ENCODE results near the gene ALKBH8. TPM values are rescaled to one million over a fixed set of nuclear protein-coding genes. Genes with fewer than 3 reads are reported as not detected.
"Not testable (repeated sequence)": the region's sequence is repeated elsewhere in the genome, so short reads cannot be mapped to it uniquely, and the experiment has no call there.

ALKBH8 gene
- total RNA-seq, 2 experiments from 2014 or later = 13.3 to 13.4 TPM

DNA sequence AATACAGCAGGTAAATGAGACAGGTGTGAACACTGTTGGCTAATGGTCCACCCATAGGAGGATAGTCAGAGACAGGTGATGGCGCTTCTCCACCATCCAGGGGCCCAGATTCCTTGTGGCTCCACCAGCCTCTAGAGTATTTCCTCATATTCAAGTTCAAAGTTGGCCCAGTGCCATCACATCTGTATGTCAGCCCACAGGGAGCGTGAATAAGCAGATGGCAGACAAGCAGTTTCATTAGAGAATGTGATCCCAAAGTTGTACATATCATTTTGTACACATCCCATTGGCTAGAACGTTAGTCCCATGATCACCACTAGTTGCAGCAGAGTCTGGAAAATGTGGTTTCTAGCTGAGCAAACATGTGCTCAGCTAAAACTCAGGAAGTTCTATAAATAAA lies 96.9 kb downstream of the ALKBH8 start:
- TF ChIP-seq CTCF (IDR thresholded peaks at IDR 0.05) = no peak
- intact Hi-C loops (cut with micrococcal nuclease) = no loop called here
- no peak for ATAC-seq
- H3K27me3 Mint-ChIP-seq = peaks cover 30% of the 10 kb centered on the region
- ChIA-PET CTCF (no interaction called here), POLR2A (interaction anchor here (0.6 kb wide), 1 partner anchor 57 kb away, joined by 3 read pairs; no protein-coding TSS in a partner anchor)
- no peaks in the 10 kb centered on the region for H3K4me1 Mint-ChIP-seq (ENCODE audit: low read depth)
- no peak for DNase-seq
- H3K4me3 Mint-ChIP-seq = no peak overlapping the region
- H3K9me3 Mint-ChIP-seq = peaks cover 3% of the 10 kb centered on the region
- H3K27ac Mint-ChIP-seq = no peak overlapping the region
- no peaks in the 10 kb centered on the region for H3K36me3 Mint-ChIP-seq (ENCODE audit: low read depth)

DNA sequence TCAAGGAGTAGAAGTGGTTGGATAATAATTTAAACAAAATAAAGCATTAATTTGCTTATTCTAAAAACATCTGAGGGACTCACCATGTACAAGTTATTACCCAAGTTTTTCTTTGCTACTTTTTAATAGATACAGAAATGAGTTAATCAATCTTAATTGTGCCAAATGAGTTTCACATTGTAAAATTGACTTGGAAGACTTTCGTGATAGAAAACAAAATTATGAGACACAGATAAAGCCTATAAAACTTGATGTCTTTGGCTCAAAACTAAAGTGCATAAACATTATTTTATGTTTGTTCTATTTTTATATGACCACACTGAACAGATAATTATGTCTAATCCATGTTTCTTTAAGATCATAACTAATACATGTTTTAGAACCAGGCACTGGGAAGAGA lies 97.8 kb downstream of the ALKBH8 start:
- no peak overlapping the region for H3K27ac Mint-ChIP-seq
- intact Hi-C loops (cut with micrococcal nuclease) = no loop called here
- peaks cover 30% of the 10 kb centered on the region for H3K27me3 Mint-ChIP-seq
- H3K4me3 Mint-ChIP-seq = no peak overlapping the region
- H3K4me1 Mint-ChIP-seq (ENCODE audit: low read depth) = no peaks in the 10 kb centered on the region
- POLR2A ChIA-PET = no interaction called here
- DNase-seq (no peak), ATAC-seq (no peak)
- no peak for TF ChIP-seq CTCF (IDR thresholded peaks at IDR 0.05)
- peaks cover 7% of the 10 kb centered on the region for H3K9me3 Mint-ChIP-seq
- H3K36me3 Mint-ChIP-seq (ENCODE audit: low read depth) = peaks cover 2% of the 10 kb centered on the region
- CTCF ChIA-PET = no interaction called here

DNA sequence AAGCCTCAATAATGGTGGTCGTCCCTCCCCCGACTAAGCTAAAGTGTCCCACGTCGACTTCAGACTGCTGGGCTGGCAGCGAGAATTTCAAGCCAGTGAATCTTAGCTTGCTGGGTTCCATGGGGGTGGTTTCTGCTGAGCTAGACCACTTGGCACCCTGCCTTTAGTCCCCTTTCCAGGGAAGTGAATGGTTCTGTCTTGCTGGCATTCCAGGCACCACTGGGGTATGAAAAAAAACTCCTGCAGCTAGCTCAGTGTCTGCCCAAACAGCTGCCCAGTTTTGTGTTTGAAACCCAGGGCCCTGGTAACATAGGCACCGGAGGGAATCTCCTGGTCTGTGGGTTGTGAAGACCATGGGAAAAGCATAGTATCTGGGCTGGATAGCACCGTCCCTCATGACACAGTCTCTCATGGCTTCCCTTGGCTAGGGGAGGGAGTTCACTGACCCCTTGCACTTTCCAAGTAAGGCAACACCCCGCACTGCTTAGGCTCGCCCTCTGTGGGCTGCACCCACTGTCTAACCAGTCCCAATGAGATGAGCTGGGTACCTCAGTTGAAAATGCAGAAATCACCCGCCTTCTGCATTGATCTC lies 99.2 kb downstream of the ALKBH8 start:
- POLR2A ChIA-PET; H3K27ac Mint-ChIP-seq; CTCF ChIA-PET; intact Hi-C loops (cut with micrococcal nuclease); ATAC-seq; H3K36me3 Mint-ChIP-seq (ENCODE audit: low read depth); H3K9me3 Mint-ChIP-seq; DNase-seq; H3K4me1 Mint-ChIP-seq (ENCODE audit: low read depth); H3K4me3 Mint-ChIP-seq: not testable (repeated sequence)
- H3K27me3 Mint-ChIP-seq = peaks cover 27% of the 10 kb centered on the region

DNA sequence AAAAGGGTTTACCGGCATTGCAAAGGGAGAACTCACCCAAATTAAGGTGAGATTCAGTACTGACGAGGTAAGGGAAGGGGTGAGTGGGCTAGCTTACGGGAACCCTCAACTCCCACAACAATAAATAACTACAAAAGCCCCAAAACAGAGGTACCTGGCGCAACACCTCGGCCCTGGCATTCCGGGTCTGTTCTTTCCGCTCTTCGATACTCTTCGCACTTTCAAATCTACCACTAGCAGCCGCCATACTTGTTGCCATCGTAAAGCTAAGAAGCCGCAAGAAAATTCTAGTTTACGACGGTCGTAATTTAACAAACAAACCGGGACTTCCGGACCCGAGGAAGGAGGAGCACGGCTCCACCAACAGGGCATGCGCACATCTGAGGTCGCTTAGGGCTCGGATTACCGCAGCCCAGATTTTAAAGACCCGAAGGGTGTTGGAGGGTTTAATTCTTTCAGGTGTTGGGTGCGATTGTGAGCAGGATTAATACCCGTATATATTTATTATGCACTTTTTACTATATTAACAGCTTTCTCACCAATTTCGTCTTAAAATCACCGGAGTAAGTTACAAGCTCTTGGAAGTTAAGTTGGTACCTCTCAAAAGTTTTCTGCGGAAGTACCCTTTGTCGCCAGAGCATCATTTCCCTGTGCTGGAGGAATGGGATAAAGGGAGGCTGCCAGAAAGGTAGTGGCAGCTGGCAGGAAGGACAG lies 107.8 kb downstream of the ALKBH8 start, which contains the start of gene CWF19L2:
Gene CWF19L2 (minus strand): TSS at position 268 of the 714 bp plus-strand sequence. CDS start 9 bp downstream, at position 259.
- Mint-ChIP-seq H3K4me3 (peak within 1 kb of the TSS; percentile 89), H3K27ac (peak within 1 kb of the TSS; percentile 84), H3K4me1 (ENCODE audit: low read depth) (peaks cover 27% of the 10 kb centered on the region), H3K27me3 (no peaks in the 10 kb centered on the region), H3K36me3 (ENCODE audit: low read depth) (peaks cover 5% of the 10 kb centered on the region), H3K9me3 (no peaks in the 10 kb centered on the region)
- ChIA-PET POLR2A (interaction anchor here (0.6 to 2.1 kb wide), 3 partner anchors 10 to 370 kb away, joined by 3 to 11 read pairs (median 3); no protein-coding TSS in a partner anchor), CTCF (interaction anchor here (1.1 to 1.7 kb wide), 2 partner anchors 11 to 106 kb away, joined by 3 to 5 read pairs; no protein-coding TSS in a partner anchor)
- DNase-seq = peak; percentile 92
- TF ChIP-seq CTCF (IDR thresholded peaks at IDR 0.05) = no peak
- peak; percentile 98 for ATAC-seq
- intact Hi-C loops (cut with micrococcal nuclease) = no loop called here

- ATAC-seq = peak; percentile 35
Measured at GRCh38 chr11:107457205-107457557, 108.4 kb downstream of the ALKBH8 start.

More at GRCh38 chr11:107457205-107457557, 108.4 kb downstream of the ALKBH8 start:
- CTCF ChIA-PET = interaction anchor here (1.1 to 1.7 kb wide), 2 partner anchors 10 to 106 kb away, joined by 3 to 5 read pairs; no protein-coding TSS in a partner anchor
- POLR2A ChIA-PET = interaction anchor here (1.4 to 2.1 kb wide), 2 partner anchors 10 to 23 kb away, joined by 3 to 11 read pairs; no protein-coding TSS in a partner anchor
- DNase-seq = peak; percentile 22
- H3K4me1 Mint-ChIP-seq (ENCODE audit: low read depth) = peaks cover 29% of the 10 kb centered on the region
- intact Hi-C loops (cut with micrococcal nuclease) = no loop called here
- peak overlapping the region; percentile 89 for H3K4me3 Mint-ChIP-seq
- H3K36me3 Mint-ChIP-seq (ENCODE audit: low read depth) = peaks cover 6% of the 10 kb centered on the region
- H3K9me3 Mint-ChIP-seq = no peaks in the 10 kb centered on the region
- peak overlapping the region; percentile 84 for H3K27ac Mint-ChIP-seq
- no peak for TF ChIP-seq CTCF (IDR thresholded peaks at IDR 0.05)
- no peaks in the 10 kb centered on the region for H3K27me3 Mint-ChIP-seq

All from activated CD8-positive, alpha-beta T cell treated with anti-CD3 and anti-CD28 coated beads for 36 hours (primary cell).